Uterus (tissue), 4 donors: ENCODE data around the gene IL4R. TPM values are rescaled to one million over a fixed set of nuclear protein-coding genes. Genes with fewer than 3 reads are reported as not detected.

Experiments
- DNase-seq, 2 donors: peaks; one replicate each; pipeline ENCODE4 v3.0.0-alpha.2; 2019 to 2020
- H3K27ac ChIP-seq, 2 donors: fragments of 200-600 bp; sonication (generic); 1 replicate in 1 of 2; 2 replicates in 1 of 2; pipeline ENCODE4 v1.5.1; 2016 to 2018
- H3K27me3 ChIP-seq, 2 donors: fragments of 200-600 bp; sonication (generic); one replicate each; pipeline ENCODE4 v1.5.1; 2018 to 2019; ENCODE audit warnings: control low read depth in 1 of 2
- H3K36me3 ChIP-seq, 2 donors: fragments of 200-600 bp; sonication (generic); one replicate each; pipeline ENCODE4 v1.5.1; 2019; ENCODE audit warnings: control low read depth in 1 of 2
- H3K4me1 ChIP-seq, 2 donors: fragments of 200-600 bp; sonication (generic); one replicate each; pipeline ENCODE4 v1.5.1; 2018 to 2019; ENCODE audit warnings: control low read depth in 1 of 2
- H3K4me3 ChIP-seq, 2 donors: fragments of 200-600 bp; sonication (generic); 1 replicate in 1 of 2; 2 replicates in 1 of 2; pipeline ENCODE4 v1.5.1; 2018 to 2019; ENCODE audit warnings: mild to moderate bottlenecking in 1 of 2
- H3K9me3 ChIP-seq, 2 donors: fragments of 200-600 bp; sonication (generic); one replicate each; pipeline ENCODE4 v1.5.1; 2019; ENCODE audit warnings: control low read depth in 1 of 2
- POLR2A ChIP-seq, 2 donors: fragments of 450-650 bp; IDR thresholded peaks; one replicate each; pipeline ENCODE4 v1.6.1; 2016; ENCODE audit warnings: antibody characterized with exemption in 2 of 2, mild to moderate bottlenecking in 1 of 2, moderate library complexity in 1 of 2
- intact Hi-C: fragments of 100-400 bp; cut with DNase I; formaldehyde crosslinking; loops from one replicate; pipeline ENCODE4 v1.15.1; 2023; ENCODE audit warnings: low total_unique reads
- total RNA-seq, 4 donors: library from RNA; depleted of rRNA in 3 of 4; stranded (reverse); fragments of >200 nt in 3 of 4; gene quantifications; one replicate each; pipeline versions ENCODE4 v1.1.0 to v1.2.4, GENCODE V29; 2014 to 2023
- TF ChIP-seq, protein P1 (sequence below), 4 experiments: fragments of 200-600 bp in 2 of 4; fragments of 450-650 bp in 2 of 4; sonication (generic) in 2 of 4; IDR thresholded peaks; one replicate each; pipeline ENCODE4 v1.5.1; 2016 to 2019; ENCODE audit warnings: antibody characterized with exemption in 4 of 4, mild to moderate bottlenecking in 2 of 4, moderate library complexity in 1 of 4
- donor health status: DM: yes; HTN: yes; CAD: no.

The IL4R gene
- total RNA-seq, 4 donors from 2014 or later = 9.4 to 137 (median 45.4) TPM

DNA sequence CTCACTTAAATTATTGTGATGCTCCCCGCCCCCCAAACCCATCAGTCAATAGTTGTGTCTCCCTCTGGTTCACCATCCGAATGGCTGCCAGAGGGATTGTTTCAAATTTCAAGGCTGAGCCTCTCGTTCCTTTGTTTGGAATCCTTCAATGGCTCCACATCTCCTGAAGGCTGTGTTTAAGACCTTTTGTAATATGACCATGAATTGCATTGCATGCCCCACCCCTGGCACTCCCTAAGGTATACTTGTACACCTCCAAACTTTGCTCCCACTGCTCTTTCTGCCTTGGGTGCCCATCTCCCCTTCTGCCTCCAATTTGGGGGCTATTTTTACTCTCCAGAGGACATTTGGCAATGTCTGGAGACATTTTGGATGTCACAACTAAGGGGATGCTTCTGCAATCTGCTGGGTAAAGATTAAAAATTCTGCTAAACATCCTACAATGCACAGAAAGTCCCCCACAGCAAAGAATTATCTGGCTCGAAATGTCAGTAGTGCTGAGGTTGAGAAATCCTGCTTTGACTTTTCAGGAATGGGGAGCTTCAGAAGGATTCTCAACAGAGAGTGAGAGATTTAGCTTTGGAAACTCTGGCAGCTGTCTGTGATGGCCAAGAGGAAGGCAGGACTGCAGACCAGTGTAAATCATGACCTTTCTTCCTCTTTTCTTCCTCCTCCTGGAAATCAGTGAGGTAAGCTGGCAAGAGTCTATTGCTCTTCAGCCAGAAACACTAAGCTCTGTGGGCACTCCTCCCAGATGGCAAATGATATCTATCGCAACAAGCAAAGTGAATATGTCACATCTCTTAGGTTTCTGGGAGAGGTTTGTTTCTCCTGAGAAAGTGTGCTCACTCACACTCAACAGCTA lies 8.7 kb upstream of the IL4R start:
- TF ChIP-seq POLR2A (IDR thresholded peaks at IDR 0.05) = no peak
- TF ChIP-seq, protein P1, sequence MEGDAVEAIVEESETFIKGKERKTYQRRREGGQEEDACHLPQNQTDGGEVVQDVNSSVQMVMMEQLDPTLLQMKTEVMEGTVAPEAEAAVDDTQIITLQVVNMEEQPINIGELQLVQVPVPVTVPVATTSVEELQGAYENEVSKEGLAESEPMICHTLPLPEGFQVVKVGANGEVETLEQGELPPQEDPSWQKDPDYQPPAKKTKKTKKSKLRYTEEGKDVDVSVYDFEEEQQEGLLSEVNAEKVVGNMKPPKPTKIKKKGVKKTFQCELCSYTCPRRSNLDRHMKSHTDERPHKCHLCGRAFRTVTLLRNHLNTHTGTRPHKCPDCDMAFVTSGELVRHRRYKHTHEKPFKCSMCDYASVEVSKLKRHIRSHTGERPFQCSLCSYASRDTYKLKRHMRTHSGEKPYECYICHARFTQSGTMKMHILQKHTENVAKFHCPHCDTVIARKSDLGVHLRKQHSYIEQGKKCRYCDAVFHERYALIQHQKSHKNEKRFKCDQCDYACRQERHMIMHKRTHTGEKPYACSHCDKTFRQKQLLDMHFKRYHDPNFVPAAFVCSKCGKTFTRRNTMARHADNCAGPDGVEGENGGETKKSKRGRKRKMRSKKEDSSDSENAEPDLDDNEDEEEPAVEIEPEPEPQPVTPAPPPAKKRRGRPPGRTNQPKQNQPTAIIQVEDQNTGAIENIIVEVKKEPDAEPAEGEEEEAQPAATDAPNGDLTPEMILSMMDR (IDR thresholded peaks at IDR 0.05) = no peak
- H3K36me3 ChIP-seq = peaks cover 0 to 3% of the 10 kb centered on the region in 2 donors
- no peak overlapping the region for H3K27ac ChIP-seq
- no peaks in the 10 kb centered on the region for H3K4me1 ChIP-seq
- intact Hi-C loops = no loop called here
- no peak for DNase-seq
- no peaks in the 10 kb centered on the region for H3K9me3 ChIP-seq
- H3K4me3 ChIP-seq = no peak overlapping the region
- H3K27me3 ChIP-seq = no peaks in the 10 kb centered on the region

DNA sequence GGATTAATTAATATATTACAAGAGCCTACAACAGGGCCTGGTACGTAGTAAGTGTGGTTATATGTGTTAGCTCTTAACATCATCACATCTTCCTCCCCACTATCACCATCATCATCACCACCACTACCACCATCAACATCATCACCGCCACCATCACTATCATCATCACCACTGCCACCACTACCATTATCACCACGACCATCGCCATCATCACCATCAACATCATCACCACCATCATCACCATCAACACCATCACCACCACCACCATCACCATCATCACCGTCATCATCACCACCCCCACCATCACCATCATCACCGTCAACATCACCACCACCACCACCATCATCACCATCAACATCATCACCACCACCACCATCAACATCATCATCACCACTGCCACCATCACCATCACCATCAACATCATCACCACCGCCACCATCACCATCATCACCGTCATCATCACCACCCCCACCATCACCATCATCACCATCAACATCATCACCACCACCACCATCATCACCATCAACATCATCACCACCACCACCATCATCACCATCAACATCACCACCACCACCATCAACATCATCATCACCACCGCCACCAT lies 7.8 kb upstream of the IL4R start:
- Histone ChIP-seq H3K27ac (no peak overlapping the region), H3K36me3 (peaks cover 0 to 3% of the 10 kb centered on the region in 2 donors), H3K4me1 (no peaks in the 10 kb centered on the region), H3K27me3 (no peaks in the 10 kb centered on the region), H3K9me3 (no peaks in the 10 kb centered on the region), H3K4me3 (no peak overlapping the region)
- DNase-seq = no peak
- intact Hi-C loops = no loop called here
- TF ChIP-seq, protein P1 (IDR thresholded peaks at IDR 0.05) = no peak
- no peak for TF ChIP-seq POLR2A (IDR thresholded peaks at IDR 0.05)

DNA sequence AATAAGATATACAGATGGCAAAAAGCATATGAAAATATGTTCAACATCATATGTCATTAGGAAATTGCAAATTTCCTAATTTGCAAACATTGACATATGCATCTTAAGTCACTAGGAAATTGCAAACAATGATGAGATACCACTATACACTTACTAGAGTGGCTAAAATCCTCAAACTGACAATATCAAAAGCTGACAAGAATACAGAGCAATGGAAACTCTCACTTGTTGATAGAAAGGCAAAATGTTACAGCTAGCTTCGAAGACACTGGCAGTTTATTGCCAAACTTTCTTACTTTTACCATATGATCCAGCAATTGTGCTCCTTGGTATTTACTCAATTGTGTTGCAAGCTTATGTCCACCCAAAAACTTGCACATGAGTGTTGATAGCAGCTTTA lies 5.0 kb upstream of the IL4R start:
- intact Hi-C loops = no loop called here
- no peak overlapping the region for H3K4me3 ChIP-seq
- peaks cover 0 to 3% of the 10 kb centered on the region in 2 donors for H3K36me3 ChIP-seq
- TF ChIP-seq POLR2A (IDR thresholded peaks at IDR 0.05) = no peak
- TF ChIP-seq, protein P1 (IDR thresholded peaks at IDR 0.05) = no peak
- H3K4me1 ChIP-seq = no peaks in the 10 kb centered on the region
- H3K9me3 ChIP-seq = no peaks in the 10 kb centered on the region
- H3K27ac ChIP-seq = no peak overlapping the region
- H3K27me3 ChIP-seq = no peaks in the 10 kb centered on the region
- DNase-seq = no peak

DNA sequence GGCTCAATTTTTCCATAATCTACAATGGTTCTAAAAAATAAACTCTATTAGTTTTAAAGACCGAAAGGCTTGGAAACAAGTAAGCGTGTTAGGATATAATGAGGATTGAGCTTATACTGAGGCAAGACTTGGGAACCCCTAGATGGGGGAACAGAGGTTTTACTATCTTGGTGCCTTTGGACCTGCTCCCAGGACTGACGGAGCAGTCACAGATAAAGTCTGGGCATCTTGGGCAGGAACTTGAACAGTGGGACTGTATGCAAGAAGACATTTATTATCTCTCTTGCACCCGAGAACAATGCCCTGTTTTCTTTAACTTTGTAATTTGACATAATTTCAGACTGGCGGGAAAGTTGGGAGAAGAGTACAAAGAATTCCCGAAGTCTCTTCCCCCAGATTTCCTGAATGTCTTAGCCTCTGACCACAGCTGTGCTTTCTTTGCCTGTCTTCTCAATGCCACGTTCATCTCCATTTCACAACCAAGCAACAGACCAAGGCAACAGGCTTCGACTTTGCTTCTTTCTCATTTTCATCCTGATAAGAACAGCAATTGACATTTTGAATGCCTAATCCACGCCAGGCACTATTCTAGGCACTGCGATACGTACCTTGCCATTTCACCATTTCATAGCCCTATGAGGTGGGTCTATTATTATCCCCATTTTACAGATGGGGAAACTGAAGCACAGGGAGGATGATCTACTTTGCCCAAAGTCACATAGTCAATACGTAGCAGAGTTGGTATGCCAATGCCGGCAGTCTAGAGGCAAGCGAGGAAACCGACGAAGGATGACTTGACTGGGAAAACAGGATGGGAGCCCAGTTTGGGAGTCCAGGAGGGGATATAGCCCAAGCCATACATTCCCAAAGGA lies 3.0 kb upstream of the IL4R start:
- peak overlapping the region in 1 of 2 donors; percentile 27 for H3K27ac ChIP-seq
- intact Hi-C loops = no loop called here
- peaks cover 0 to 3% of the 10 kb centered on the region in 2 donors for H3K36me3 ChIP-seq
- H3K27me3 ChIP-seq = no peaks in the 10 kb centered on the region
- H3K4me3 ChIP-seq = no peak overlapping the region
- DNase-seq = peak in 1 of 2 donors; percentile 13
- peaks cover 0 to 8% of the 10 kb centered on the region in 2 donors for H3K4me1 ChIP-seq
- H3K9me3 ChIP-seq = no peaks in the 10 kb centered on the region
- TF ChIP-seq POLR2A (IDR thresholded peaks at IDR 0.05) = no peak
- TF ChIP-seq, protein P1 (IDR thresholded peaks at IDR 0.05) = no peak
